Measurements from ENCODE around the gene NSDHL.

The NSDHL gene

GRCh38 chrX:152900937-152901445 is 70.1 kb downstream of the NSDHL start:
- Histone ChIP-seq H3K36me3 (replicated peaks; ENCODE audit: insufficient read depth, low read length) (no peaks in the 10 kb centered on the region), H3K9me2 (replicated peaks; ENCODE audit: insufficient read depth, low read length) (no peaks in the 10 kb centered on the region), H3K27ac (ENCODE audit: low read length) (no peak overlapping the region), H3K9ac (ENCODE audit: low read length) (no peak overlapping the region), H2AFZ (ENCODE audit: low read length) (no peak overlapping the region), H3F3A (ENCODE audit: insufficient read depth, low read length) (no peaks in the 10 kb centered on the region), H3K4me2 (ENCODE audit: low read depth, low read length) (no peak overlapping the region), H3K4me1 (ENCODE audit: low read length) (no peaks in the 10 kb centered on the region), H3K27me3 (replicated peaks; ENCODE audit: insufficient read depth, low read length) (no peaks in the 10 kb centered on the region), H3K4me3 (ENCODE audit: low read length) (no peak overlapping the region), H4K20me1 (ENCODE audit: insufficient read depth, low read length) (no peaks in the 10 kb centered on the region), H3K9me3 (replicated peaks; ENCODE audit: insufficient read depth, low read length) (no peaks in the 10 kb centered on the region), H3K79me2 (ENCODE audit: low read length) (no peaks in the 10 kb centered on the region)
- no peak for DNase-seq
- TF ChIP-seq EZH2phosphoT487 (IDR thresholded peaks at IDR 0.05; ENCODE audit: low read length) (no peak), CTCF (IDR thresholded peaks at IDR 0.05; ENCODE audit: low read length) (no peak), EZH2 (optimal IDR thresholded peaks at IDR 0.05; ENCODE audit: low read depth, low read length) (no peak)

GRCh38 chrX:152901816-152902501 is 71.1 kb downstream of the NSDHL start:
- Histone ChIP-seq H3K9me3 (replicated peaks; ENCODE audit: insufficient read depth, low read length) (no peaks in the 10 kb centered on the region), H3F3A (ENCODE audit: insufficient read depth, low read length) (no peaks in the 10 kb centered on the region), H3K4me1 (ENCODE audit: low read length) (no peaks in the 10 kb centered on the region), H3K9ac (ENCODE audit: low read length) (no peak overlapping the region), H3K27ac (ENCODE audit: low read length) (no peak overlapping the region), H4K20me1 (ENCODE audit: insufficient read depth, low read length) (no peaks in the 10 kb centered on the region), H3K4me2 (ENCODE audit: low read depth, low read length) (no peak overlapping the region), H3K9me2 (replicated peaks; ENCODE audit: insufficient read depth, low read length) (no peaks in the 10 kb centered on the region), H3K36me3 (replicated peaks; ENCODE audit: insufficient read depth, low read length) (no peaks in the 10 kb centered on the region), H2AFZ (ENCODE audit: low read length) (no peak overlapping the region), H3K27me3 (replicated peaks; ENCODE audit: insufficient read depth, low read length) (no peaks in the 10 kb centered on the region), H3K79me2 (ENCODE audit: low read length) (no peaks in the 10 kb centered on the region), H3K4me3 (ENCODE audit: low read length) (no peak overlapping the region)
- no peak for DNase-seq
- TF ChIP-seq CTCF (IDR thresholded peaks at IDR 0.05; ENCODE audit: low read length) = no peak
- no peak for TF ChIP-seq EZH2phosphoT487 (IDR thresholded peaks at IDR 0.05; ENCODE audit: low read length)
- no peak for TF ChIP-seq EZH2 (optimal IDR thresholded peaks at IDR 0.05; ENCODE audit: low read depth, low read length)

GRCh38 chrX:152902502-152902820 is 71.6 kb downstream of the NSDHL start:
- H3F3A ChIP-seq (ENCODE audit: insufficient read depth, low read length) = no peaks in the 10 kb centered on the region
- DNase-seq = no peak
- no peak overlapping the region for H2AFZ ChIP-seq (ENCODE audit: low read length)
- no peak overlapping the region for H3K9ac ChIP-seq (ENCODE audit: low read length)
- no peaks in the 10 kb centered on the region for H4K20me1 ChIP-seq (ENCODE audit: insufficient read depth, low read length)
- H3K79me2 ChIP-seq (ENCODE audit: low read length) = no peaks in the 10 kb centered on the region
- no peaks in the 10 kb centered on the region for H3K36me3 ChIP-seq (replicated peaks; ENCODE audit: insufficient read depth, low read length)
- H3K9me2 ChIP-seq (replicated peaks; ENCODE audit: insufficient read depth, low read length) = no peaks in the 10 kb centered on the region
- H3K27ac ChIP-seq (ENCODE audit: low read length) = no peak overlapping the region
- no peaks in the 10 kb centered on the region for H3K9me3 ChIP-seq (replicated peaks; ENCODE audit: insufficient read depth, low read length)
- H3K4me3 ChIP-seq (ENCODE audit: low read length) = no peak overlapping the region
- H3K27me3 ChIP-seq (replicated peaks; ENCODE audit: insufficient read depth, low read length) = no peaks in the 10 kb centered on the region
- no peaks in the 10 kb centered on the region for H3K4me1 ChIP-seq (ENCODE audit: low read length)
- no peak overlapping the region for H3K4me2 ChIP-seq (ENCODE audit: low read depth, low read length)
- TF ChIP-seq EZH2phosphoT487 (IDR thresholded peaks at IDR 0.05; ENCODE audit: low read length) (no peak), CTCF (IDR thresholded peaks at IDR 0.05; ENCODE audit: low read length) (no peak)

All from MM.1S (cell line).